Activated naive CD4-positive, alpha-beta T cell treated with anti-CD3 and anti-CD28 coated beads, Interleukin-2, amount 50 U/mL, for 72 hours (primary cell): ENCODE results near the gene ALKBH4. TPM values are rescaled to one million over a fixed set of nuclear protein-coding genes. Genes with fewer than 3 reads are reported as not detected.

Experiments
- ATAC-seq, 2 donors: fragments of 150-1000 bp; cut with Tn5 transposase; 2 replicates each; pipeline ENCODE4 v1.10.0; 2021; ENCODE audit warnings: mild to moderate bottlenecking in 2 of 2, moderate library complexity in 2 of 2
- DNase-seq, 2 donors: peaks; one replicate each; pipeline ENCODE4 v3.0.0; 2021 to 2022; ENCODE audit warnings: low spot score in 2 of 2
- H3K27ac Mint-ChIP-seq, 2 donors: one replicate each; pipeline ENCODE4 v1.8.0; 2022; ENCODE audit warnings: mild to moderate bottlenecking in 2 of 2, mixed read lengths in 2 of 2
- H3K36me3 Mint-ChIP-seq, 2 donors: one replicate each; pipeline ENCODE4 v1.8.0; 2022; ENCODE audit warnings: mixed read lengths in 2 of 2
- H3K9me3 Mint-ChIP-seq, 2 donors: one replicate each; pipeline ENCODE4 v1.8.0; 2022; ENCODE audit warnings: mixed read lengths in 2 of 2
- total RNA-seq, 2 donors: library from RNA; stranded (reverse); gene quantifications; one replicate each; pipeline ENCODE4 v1.2.3, GENCODE V29; 2022

Gene ALKBH4
- total RNA-seq, 2 donors from 2014 or later: 8.2 to 9.3 TPM

GRCh38 chr7:102446387-102447156 lies 18.1 kb downstream of the ALKBH4 start:
- peak overlapping the region in 1 of 2 donors; percentile 76 for H3K27ac Mint-ChIP-seq
- H3K9me3 Mint-ChIP-seq: no peaks in the 10 kb centered on the region
- no peaks in the 10 kb centered on the region for H3K36me3 Mint-ChIP-seq

GRCh38 chr7:102445674-102446071 lies 19.0 kb downstream of the ALKBH4 start:
- ATAC-seq (no peak), DNase-seq (no peak)
- H3K27ac Mint-ChIP-seq: peak overlapping the region; percentile 76 to 80
- H3K9me3 Mint-ChIP-seq: no peaks in the 10 kb centered on the region
- H3K36me3 Mint-ChIP-seq: no peaks in the 10 kb centered on the region

More at GRCh38 chr7:102446387-102447156, 18.1 kb downstream of the ALKBH4 start:
- DNase-seq: no peak
- ATAC-seq: no peak

GRCh38 chr7:102444961-102445673 lies 19.5 kb downstream of the ALKBH4 start:
- no peaks in the 10 kb centered on the region for H3K36me3 Mint-ChIP-seq
- ATAC-seq (no peak), DNase-seq (no peak)
- H3K9me3 Mint-ChIP-seq: no peaks in the 10 kb centered on the region
- H3K27ac Mint-ChIP-seq: peak overlapping the region; percentile 61 to 76

- Mint-ChIP-seq H3K36me3 (no peaks in the 10 kb centered on the region), H3K9me3 (no peaks in the 10 kb centered on the region), H3K27ac (no peak overlapping the region)
- ATAC-seq (no peak), DNase-seq (no peak)
Measured at GRCh38 chr7:102439963-102440795, 24.5 kb downstream of the ALKBH4 start.

GRCh38 chr7:102436118-102436517 lies 28.5 kb downstream of the ALKBH4 start:
- ATAC-seq (no peak), DNase-seq (no peak)
- Mint-ChIP-seq H3K36me3 (peaks cover 0 to 8% of the 10 kb centered on the region in 2 donors), H3K27ac (peak overlapping the region; percentile 29 to 50), H3K9me3 (no peaks in the 10 kb centered on the region)

- H3K27ac Mint-ChIP-seq: peak overlapping the region; percentile 72 to 86
- DNase-seq (no peak), ATAC-seq (peak; percentile 13 to 29)
- H3K9me3 Mint-ChIP-seq: no peaks in the 10 kb centered on the region
- peaks cover 0 to 8% of the 10 kb centered on the region in 2 donors for H3K36me3 Mint-ChIP-seq
Measured at GRCh38 chr7:102434039-102434486, 30.6 kb downstream of the ALKBH4 start.

GRCh38 chr7:102433219-102434038 lies 31.2 kb downstream of the ALKBH4 start, which contains the start of gene ORAI2:
TSS of gene ORAI2 (plus strand) at chr7:102433575. CDS start at chr7:102438957, 5,382 bp downstream.
- H3K27ac Mint-ChIP-seq: peak within 1 kb of the TSS; percentile 81 to 86
- peak; percentile 73 to 77 for ATAC-seq

GRCh38 chr7:102432442-102433218 lies 32.0 kb downstream of the ALKBH4 start:
- Mint-ChIP-seq H3K9me3 (no peaks in the 10 kb centered on the region), H3K27ac (peak overlapping the region; percentile 77 to 81), H3K36me3 (peaks cover 8% of the 10 kb centered on the region in 2 donors)
- DNase-seq: no peak
- peak; percentile 5 to 8 for ATAC-seq

More at GRCh38 chr7:102433219-102434038, 31.2 kb downstream of the ALKBH4 start, which contains the start of gene ORAI2:
- Mint-ChIP-seq H3K36me3 (peaks cover under 1 to 8% of the 10 kb centered on the region in 2 donors), H3K9me3 (no peaks in the 10 kb centered on the region)
- DNase-seq: peak; percentile 85 to 86

GRCh38 chr7:102431617-102432298 lies 32.9 kb downstream of the ALKBH4 start:
- ATAC-seq: peak; percentile 33 to 48
- H3K9me3 Mint-ChIP-seq: no peaks in the 10 kb centered on the region
- peak overlapping the region; percentile 77 to 81 for H3K27ac Mint-ChIP-seq

GRCh38 chr7:102429141-102429899 lies 35.3 kb downstream of the ALKBH4 start:
- H3K36me3 Mint-ChIP-seq: peaks cover 15 to 26% of the 10 kb centered on the region in 2 donors
- ATAC-seq (no peak), DNase-seq (no peak)
- peak overlapping the region; percentile 77 to 85 for H3K27ac Mint-ChIP-seq
- no peaks in the 10 kb centered on the region for H3K9me3 Mint-ChIP-seq

More at GRCh38 chr7:102431617-102432298, 32.9 kb downstream of the ALKBH4 start:
- H3K36me3 Mint-ChIP-seq: peaks cover 8% of the 10 kb centered on the region in 2 donors
- DNase-seq: peak; percentile 42 to 67

- H3K27ac Mint-ChIP-seq: peak overlapping the region; percentile 98 to 99
- DNase-seq: no peak
- no peaks in the 10 kb centered on the region for H3K9me3 Mint-ChIP-seq
- ATAC-seq: no peak
- peaks cover 15 to 28% of the 10 kb centered on the region in 2 donors for H3K36me3 Mint-ChIP-seq
Measured at GRCh38 chr7:102427019-102427405, 37.7 kb downstream of the ALKBH4 start.

- Mint-ChIP-seq H3K27ac (peak overlapping the region; percentile 98 to 99), H3K9me3 (no peaks in the 10 kb centered on the region), H3K36me3 (peaks cover 15 to 28% of the 10 kb centered on the region in 2 donors)
- ATAC-seq (peak; percentile 79 to 86), DNase-seq (peak; percentile 68 to 90)
Measured at GRCh38 chr7:102426268-102427018, 38.2 kb downstream of the ALKBH4 start.

GRCh38 chr7:102425639-102426267 lies 38.9 kb downstream of the ALKBH4 start:
- peak; percentile 76 to 85 for DNase-seq
- Mint-ChIP-seq H3K9me3 (no peaks in the 10 kb centered on the region), H3K36me3 (peaks cover 15 to 32% of the 10 kb centered on the region in 2 donors), H3K27ac (peak overlapping the region; percentile 98 to 99)
- ATAC-seq: peak; percentile 78
